Measurements from ENCODE around the gene ZNF780A.
A peak's percentile ranks its signal among the peaks of the same experiment; 100 is the strongest.

Gene ZNF780A

DNA sequence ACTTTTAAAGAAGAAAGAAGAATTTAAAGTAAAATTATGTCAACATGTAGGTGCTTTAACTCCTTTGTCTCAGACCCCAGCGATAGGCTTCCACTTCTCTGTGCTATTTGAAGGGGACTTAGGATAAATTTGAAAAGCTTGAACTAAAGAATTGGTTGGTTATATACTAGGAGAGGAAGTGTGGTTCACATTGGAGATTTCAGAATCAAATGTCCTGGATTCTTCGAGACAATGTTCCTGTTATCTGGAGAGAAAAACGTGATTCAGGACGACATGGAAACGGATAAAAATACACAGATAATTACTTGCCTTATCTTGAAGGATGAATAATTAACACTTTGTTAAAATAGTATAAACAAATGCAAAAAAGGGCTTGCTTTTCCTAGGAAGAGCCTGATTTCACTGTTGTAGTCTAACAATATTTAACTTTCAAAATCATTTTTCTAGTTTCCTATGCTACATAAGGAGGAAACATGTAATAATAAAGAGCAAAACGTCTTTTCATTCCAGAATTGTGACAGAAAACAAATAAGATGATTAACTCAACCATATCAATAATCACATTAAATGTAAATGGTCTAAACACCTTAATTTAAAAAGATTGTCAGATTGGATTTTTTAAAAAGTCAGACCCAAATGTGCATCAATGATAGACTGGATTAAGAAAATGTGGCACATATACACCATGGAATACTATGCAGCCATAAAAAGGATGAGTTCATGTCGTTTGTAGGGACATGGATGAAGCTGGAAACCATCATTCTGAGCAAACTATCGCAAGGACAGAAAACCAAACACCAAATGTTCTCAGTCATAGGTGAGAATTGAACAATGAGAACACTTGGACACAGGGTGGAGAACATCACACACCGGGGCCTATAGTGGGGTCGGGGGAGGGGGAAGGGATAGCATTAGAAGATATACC, 724 bp upstream of the ZNF780A start:
- Histone ChIP-seq H3K27me3 (ENCODE audit: insufficient read depth, low read depth, severe bottlenecking) (no peaks in the 10 kb centered on the region), H3K9me3 (ENCODE audit: severe bottlenecking) (no peaks in the 10 kb centered on the region), H3K4me3 (ENCODE audit: low read depth, low read length) (peak overlapping the region; percentile 94), H3K27ac (peak overlapping the region; percentile 85), H3K36me3 (peaks cover 3% of the 10 kb centered on the region)
- TF ChIP-seq, protein P1, sequence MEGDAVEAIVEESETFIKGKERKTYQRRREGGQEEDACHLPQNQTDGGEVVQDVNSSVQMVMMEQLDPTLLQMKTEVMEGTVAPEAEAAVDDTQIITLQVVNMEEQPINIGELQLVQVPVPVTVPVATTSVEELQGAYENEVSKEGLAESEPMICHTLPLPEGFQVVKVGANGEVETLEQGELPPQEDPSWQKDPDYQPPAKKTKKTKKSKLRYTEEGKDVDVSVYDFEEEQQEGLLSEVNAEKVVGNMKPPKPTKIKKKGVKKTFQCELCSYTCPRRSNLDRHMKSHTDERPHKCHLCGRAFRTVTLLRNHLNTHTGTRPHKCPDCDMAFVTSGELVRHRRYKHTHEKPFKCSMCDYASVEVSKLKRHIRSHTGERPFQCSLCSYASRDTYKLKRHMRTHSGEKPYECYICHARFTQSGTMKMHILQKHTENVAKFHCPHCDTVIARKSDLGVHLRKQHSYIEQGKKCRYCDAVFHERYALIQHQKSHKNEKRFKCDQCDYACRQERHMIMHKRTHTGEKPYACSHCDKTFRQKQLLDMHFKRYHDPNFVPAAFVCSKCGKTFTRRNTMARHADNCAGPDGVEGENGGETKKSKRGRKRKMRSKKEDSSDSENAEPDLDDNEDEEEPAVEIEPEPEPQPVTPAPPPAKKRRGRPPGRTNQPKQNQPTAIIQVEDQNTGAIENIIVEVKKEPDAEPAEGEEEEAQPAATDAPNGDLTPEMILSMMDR (IDR thresholded peaks at IDR 0.05; ENCODE audit: low read depth, low read length), result no peak
- DNase-seq, result no peak

DNA sequence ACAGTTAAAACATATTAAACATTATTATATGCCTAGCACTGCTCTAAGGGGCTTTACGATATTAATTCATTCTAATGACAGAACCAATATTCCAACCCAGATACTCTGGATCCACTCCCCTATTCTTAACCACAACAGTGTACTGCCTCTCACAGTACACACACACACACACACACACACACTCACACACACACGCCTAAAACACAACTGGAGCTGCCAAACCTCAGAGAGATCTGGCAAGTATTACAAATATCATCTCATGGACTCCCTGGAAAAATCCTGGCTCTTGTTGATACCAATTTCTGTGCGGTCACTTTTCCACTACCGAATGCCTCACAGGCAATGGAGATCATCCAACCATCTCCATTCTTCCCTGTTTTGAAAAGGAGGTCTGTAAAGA, 1.3 kb downstream of the ZNF780A start:
- no peak overlapping the region for H3K27ac ChIP-seq
- no peak for DNase-seq
- TF ChIP-seq, protein P1 (IDR thresholded peaks at IDR 0.05; ENCODE audit: low read depth, low read length), result no peak

DNA sequence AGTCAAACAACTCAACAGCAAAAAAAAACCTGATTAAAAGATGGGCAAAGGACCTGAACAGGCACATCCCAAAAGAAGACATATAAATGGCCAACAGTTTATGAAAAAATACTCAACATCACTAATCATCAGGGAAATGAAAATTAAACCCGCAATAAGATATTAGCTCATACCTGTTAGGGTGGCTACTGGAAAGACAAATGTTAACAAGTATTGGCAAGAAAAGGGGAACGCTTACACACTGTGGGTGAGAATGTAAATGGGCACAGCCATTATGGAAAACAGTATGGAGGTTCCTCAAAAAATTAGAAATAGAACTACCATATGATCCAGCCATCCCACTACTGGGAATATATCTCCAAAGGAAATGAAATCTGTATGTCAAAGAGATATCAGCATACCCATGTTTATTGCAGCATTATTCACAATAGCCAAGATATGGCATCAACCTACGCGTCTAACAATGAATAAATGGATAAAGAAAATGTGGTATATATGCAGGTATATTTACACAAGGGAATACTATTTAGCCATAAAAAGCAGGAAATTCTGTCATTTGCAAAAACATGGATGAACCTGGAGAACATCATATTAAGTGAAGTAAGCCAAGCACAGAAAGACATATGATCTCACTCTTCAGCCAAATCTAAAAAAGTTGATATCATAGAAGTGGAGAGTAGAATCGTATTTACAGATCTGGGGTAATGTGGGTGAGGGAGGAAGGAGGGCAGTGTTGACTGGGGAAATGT, 2.3 kb downstream of the ZNF780A start:
- Histone ChIP-seq H3K27me3 (ENCODE audit: insufficient read depth, low read depth, severe bottlenecking) (no peaks in the 10 kb centered on the region), H3K36me3 (peaks cover 8% of the 10 kb centered on the region), H3K9me3 (ENCODE audit: severe bottlenecking) (no peaks in the 10 kb centered on the region), H3K4me3 (ENCODE audit: low read depth, low read length) (no peak overlapping the region), H3K27ac (no peak overlapping the region)
- no peak for DNase-seq
- TF ChIP-seq, protein P1 (IDR thresholded peaks at IDR 0.05; ENCODE audit: low read depth, low read length), result no peak

More for the DNA sequence above, 1.3 kb downstream of the ZNF780A start:
- Histone ChIP-seq H3K36me3 (peaks cover 3% of the 10 kb centered on the region), H3K27me3 (ENCODE audit: insufficient read depth, low read depth, severe bottlenecking) (no peaks in the 10 kb centered on the region), H3K9me3 (ENCODE audit: severe bottlenecking) (no peaks in the 10 kb centered on the region), H3K4me3 (ENCODE audit: low read depth, low read length) (peak overlapping the region; percentile 94)

DNA sequence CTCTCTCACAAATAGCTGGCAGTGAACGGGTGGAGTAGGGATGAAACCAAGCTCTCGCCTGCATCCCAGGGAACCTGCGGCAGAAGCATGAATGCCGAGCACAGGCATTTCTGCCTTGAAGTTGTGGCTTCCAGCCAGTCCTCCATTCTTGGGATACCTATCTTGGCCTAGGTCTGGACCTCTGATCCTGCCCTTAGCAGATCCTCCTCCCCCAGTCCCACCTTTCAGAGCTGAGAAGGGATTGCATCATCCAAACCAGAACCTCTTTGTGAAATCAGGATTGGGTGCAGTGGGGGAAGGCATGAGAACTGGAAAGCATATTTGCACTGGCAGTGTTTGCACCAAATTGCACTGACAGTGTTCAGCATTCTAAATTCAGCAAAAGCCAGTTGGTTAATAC, 5.8 kb downstream of the ZNF780A start:
- DNase-seq, result no peak
- no peaks in the 10 kb centered on the region for H3K27me3 ChIP-seq (ENCODE audit: insufficient read depth, low read depth, severe bottlenecking)
- H3K36me3 ChIP-seq, result peaks cover 43% of the 10 kb centered on the region
- no peak overlapping the region for H3K27ac ChIP-seq
- H3K4me3 ChIP-seq (ENCODE audit: low read depth, low read length), result no peak overlapping the region
- TF ChIP-seq, protein P1 (IDR thresholded peaks at IDR 0.05; ENCODE audit: low read depth, low read length), result no peak
- H3K9me3 ChIP-seq (ENCODE audit: severe bottlenecking), result no peaks in the 10 kb centered on the region

DNA sequence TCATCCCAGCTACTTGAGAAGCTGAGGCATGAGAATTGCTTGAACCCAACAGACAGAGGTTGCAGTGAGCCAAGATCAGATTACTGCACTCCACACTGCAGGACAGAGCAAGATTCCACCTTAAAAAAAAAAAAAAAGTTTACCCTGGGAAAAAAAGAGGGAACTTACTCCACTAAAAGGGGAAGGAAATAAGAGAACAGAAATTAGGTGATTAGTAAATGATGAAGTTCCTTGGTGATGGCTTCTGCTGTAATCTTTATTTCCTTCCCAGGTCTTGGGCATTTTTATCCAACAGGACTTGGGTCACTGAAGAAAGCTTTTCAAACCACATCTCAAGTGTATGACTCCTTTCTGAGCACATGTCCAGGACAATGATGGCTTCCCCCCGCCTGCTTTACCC, 9.3 kb downstream of the ZNF780A start:
- Histone ChIP-seq H3K36me3 (peaks cover 57% of the 10 kb centered on the region), H3K9me3 (ENCODE audit: severe bottlenecking) (no peaks in the 10 kb centered on the region), H3K4me3 (ENCODE audit: low read depth, low read length) (no peak overlapping the region), H3K27me3 (ENCODE audit: insufficient read depth, low read depth, severe bottlenecking) (no peaks in the 10 kb centered on the region), H3K27ac (no peak overlapping the region)
- no peak for DNase-seq
- TF ChIP-seq, protein P1 (IDR thresholded peaks at IDR 0.05; ENCODE audit: low read depth, low read length), result no peak

Data from WERI-Rb-1 (cell line).